G401.6 (cell line): ENCODE results near the gene ABHD17B.

Experiments
- FAIRE-seq: peaks from 2 replicates; lab custom pipeline; 2012; peaks lifted over from hg19 to GRCh38; lab: Jason Lieb, UNC

Gene ABHD17B

GRCh38 chr9:71819115-71819739 lies 91.8 kb downstream of the ABHD17B start:
- FAIRE-seq, result peak; percentile 93

- FAIRE-seq, result no peak
Observed at GRCh38 chr9:71816916-71817451, 94.0 kb downstream of the ABHD17B start.
